Epidermal melanocyte (primary cell): ENCODE measurements around the gene SPRED2.
A peak's percentile ranks its signal among the peaks of the same experiment; 100 is the strongest.

Experiments
- DNase-seq: peaks from one replicate; pipeline ENCODE4 v3.0.0; 2011; ENCODE audit warnings: low spot score; ENCODE audit not compliant: insufficient read length

SPRED2 gene, protein sequence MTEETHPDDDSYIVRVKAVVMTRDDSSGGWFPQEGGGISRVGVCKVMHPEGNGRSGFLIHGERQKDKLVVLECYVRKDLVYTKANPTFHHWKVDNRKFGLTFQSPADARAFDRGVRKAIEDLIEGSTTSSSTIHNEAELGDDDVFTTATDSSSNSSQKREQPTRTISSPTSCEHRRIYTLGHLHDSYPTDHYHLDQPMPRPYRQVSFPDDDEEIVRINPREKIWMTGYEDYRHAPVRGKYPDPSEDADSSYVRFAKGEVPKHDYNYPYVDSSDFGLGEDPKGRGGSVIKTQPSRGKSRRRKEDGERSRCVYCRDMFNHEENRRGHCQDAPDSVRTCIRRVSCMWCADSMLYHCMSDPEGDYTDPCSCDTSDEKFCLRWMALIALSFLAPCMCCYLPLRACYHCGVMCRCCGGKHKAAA

GRCh38 chr2:65432227-65433190 lies at the start of gene SPRED2:
Gene SPRED2 (minus strand): TSS chr2:65432599. CDS start chr2:65431987, 612 bp downstream.
- DNase-seq, result peak; percentile 77

- DNase-seq, result no peak
These were observed 49.6 kb upstream of the SPRED2 start for GRCh38 chr2:65481961-65482360.

DNA sequence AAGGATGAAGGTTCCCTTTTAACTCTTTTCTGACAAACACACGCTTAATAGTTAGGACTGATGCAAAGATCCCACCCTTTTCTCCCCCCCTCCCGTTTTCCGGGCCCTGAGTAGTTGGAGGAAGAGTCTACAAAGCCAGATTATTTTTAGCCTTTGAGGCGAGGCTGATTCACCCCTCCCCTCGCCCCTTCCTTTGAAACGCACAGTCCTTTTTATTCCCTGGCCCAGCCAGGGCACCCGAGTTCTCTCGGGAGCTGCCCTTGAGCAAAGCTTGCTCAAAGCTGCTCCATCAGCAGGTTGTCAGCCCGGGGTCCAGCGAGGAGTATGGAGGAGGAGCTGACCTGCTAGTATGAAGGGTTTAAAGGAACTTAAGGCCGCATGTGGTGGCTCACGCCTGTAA lies 47.1 kb upstream of the SPRED2 start:
- no peak for DNase-seq

DNA sequence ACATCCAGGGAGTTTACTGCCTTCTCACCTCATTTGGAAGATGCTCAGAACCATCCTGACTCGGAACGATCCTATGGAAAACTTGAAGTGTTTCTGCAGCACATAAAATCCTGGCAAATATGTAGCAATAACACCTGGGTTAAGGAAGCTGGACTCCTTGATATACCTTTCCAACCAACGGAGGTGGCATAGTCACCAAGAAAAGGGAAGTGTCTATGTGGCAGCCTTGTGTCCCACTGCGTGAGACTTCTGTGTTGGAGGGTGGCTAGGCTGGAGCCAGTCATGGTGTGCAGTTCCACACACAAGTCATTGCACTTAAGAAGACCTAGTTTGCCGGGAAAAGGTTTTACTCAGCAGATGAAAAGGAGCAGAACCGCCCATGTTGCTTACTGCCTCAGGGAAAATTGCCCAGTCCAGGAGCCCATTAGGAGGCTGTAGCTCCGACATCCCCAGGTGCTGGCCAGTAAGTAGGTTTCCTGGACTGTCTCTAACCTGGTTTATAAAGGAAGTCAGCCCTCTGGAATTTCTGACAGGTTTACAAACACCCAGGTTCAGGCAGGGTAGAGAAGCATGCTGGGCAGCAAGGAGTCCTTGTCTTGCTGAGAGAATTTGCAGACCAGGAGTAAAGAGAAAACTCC lies 46.2 kb upstream of the SPRED2 start:
- no peak for DNase-seq

GRCh38 chr2:65477590-65477989 lies 45.2 kb upstream of the SPRED2 start:
- DNase-seq, result no peak

DNA sequence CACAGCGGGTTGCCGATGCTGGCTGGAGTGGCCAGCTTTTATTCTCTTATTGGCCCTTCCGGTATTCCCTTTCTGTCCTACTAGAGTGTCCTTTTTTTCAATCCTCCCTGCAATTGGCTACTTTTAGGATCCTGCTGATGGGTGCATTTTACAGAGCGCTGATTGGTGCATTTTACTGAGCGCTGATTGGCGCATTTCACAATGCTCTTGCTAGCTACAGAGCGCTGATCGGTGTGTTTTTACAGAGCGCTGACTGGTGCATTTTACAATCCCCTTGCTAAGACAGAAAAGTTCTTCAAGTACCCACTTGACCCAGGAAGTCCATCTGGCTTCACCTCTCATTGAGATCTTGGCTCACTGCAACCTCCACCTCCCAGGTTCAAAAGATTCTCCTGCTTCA lies 44.4 kb upstream of the SPRED2 start:
- DNase-seq, result no peak

GRCh38 chr2:65475000-65475399 lies 42.6 kb upstream of the SPRED2 start:
- DNase-seq, result no peak

DNA sequence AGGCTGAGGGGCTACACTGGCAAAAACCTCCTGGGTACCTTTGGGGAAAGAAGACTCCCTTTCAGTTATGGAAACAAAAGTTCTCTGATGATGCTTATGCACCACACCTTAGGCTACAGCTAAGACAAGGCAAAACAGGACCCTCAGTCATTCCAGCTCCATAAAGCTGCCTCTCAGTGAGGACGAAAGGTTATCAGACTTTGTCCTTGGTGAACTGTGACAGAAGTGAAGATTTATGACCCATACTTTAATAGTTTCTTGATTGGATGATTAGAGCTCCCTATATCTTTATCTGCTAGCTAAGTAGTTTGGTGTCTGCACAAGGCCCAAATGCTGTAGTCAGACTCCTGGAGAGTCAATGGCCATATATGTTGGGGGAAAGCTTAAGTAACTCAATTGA lies 40.6 kb upstream of the SPRED2 start:
- DNase-seq, result no peak

DNA sequence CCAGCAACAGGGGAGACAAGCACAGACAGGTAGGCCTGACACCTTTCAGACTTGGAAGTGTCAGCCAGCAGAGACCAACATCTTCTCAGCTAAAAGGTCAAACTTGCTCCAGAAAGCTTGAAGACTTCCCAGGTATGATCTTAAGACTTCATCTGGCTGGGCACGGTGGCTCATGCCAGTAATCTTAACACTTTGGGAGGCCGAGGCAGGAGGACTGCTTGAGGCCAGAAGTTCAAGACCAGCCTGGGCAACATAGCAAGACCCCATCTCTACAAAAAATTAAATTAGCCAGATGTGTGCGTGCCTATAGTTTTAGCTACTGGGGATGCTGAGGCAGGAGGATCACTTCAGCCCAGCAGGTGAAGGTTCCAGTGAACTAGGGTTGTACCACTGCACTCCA lies 39.0 kb upstream of the SPRED2 start:
- DNase-seq, result no peak

DNA sequence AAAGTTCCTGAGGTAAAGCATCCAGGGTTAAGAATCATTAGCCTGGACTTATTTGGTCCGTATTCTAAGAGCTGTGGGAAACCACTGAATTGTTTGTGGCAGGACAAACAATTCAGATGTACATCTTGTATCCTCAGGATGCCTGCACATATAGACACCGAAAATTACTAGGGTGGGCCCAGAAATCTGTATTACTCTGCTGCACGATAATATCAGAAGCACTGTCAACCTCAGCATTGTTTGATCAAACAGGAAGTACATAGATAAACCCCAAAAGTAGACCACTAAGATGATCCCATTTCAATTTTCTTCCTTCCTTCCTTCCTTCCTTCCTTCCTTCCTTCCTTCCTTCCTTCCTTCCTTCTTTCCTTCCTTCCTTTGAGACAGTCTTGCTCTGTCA lies 34.2 kb upstream of the SPRED2 start:
- DNase-seq, result no peak

DNA sequence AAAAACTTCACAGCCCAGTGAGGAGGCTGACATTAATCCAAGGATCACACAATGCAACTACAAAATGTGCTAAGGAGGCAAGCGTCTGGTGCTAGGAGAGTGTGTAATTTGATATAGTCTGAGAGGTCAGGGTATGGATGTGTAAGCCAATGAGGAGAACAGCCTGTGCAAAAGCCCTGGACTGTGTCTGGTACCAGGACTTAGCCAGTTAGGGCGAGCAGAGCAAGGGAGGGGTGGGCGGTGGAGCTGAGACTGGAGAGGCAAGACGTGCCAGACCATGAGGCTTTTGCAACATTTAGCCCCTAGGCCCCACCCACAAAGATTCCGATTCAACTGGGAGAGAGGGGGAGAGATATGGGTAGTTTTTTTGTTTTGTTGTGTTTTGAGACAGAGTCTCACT lies 33.5 kb upstream of the SPRED2 start:
- DNase-seq, result no peak

DNA sequence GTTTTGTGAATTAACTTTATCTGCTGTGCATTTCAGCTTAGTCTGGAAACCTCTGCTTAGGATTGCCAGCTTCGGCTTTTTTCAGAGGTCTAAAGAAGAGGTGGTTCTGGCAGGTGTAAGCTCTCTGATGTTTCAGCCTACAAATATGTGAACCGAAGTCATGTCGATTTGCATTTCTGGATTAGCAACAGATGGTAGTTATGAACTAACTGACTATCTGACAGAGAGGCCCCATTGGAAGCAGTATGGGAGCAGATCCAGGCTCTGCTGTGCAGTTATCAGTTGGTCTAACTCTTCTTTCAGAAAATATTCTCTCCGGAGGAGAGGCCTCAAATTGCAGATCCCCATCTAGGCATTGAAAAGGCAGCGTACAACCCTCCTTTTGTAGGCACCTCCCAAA lies 32.7 kb upstream of the SPRED2 start:
- DNase-seq, result no peak

DNA sequence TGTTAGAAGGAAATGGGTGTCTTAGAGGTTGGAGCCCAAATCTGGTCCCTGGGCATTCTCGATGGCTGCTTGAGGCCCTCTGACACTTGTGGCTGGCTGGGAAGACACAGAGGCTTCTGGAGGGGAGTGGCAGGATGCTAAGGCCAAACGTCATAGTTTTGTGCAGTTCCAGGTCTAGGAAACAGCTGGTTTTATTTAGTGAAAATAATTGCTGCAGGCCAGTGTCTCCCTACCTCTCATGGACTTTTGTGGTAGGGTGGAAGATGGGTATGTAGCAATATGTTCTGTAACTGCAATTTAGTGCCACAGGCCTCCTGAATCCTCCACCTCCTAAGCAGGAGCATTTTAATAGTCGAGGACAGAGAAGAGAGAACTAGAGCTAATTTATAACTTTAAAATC lies 32.2 kb upstream of the SPRED2 start:
- no peak for DNase-seq

GRCh38 chr2:65458999-65459398 lies 26.6 kb upstream of the SPRED2 start:
- no peak for DNase-seq

DNA sequence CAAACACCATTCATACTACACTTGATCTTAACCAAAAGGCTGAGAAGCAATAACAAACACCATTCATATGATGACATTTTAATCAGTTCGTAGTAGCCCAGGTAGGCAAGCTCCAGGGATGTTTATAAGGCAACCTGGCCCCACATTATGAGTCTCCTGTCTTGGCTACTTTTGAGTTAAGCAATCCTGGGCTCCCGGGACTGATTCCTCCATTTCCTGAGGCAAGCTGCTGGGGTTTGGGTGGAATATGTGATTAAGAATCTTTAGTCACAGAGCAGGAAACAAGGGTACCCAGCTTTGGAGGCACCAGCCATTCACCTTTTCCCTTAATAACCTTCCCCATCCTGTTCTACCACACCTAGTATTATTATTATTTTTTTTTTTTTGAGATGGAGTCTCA lies 24.5 kb upstream of the SPRED2 start:
- no peak for DNase-seq

DNA sequence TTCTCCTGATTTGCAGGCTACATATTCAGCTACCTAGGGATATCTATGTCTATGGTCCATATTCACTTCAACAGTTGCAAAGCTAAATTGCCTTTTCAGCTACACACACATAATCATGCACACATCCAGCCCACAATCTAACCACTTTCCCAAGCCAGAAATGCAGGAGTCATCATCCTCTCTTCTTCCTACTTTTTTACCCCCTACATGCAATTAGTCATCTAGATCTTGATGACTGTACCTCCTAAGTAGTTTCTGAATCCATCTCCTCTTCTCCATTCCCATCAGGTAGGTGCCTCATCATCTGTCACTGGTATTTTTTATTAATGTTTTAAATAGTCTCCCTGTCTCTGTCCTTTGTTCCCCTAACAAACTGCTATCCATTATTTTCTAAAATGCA lies 23.7 kb upstream of the SPRED2 start:
- DNase-seq, result no peak

- no peak for DNase-seq
These were observed 21.5 kb upstream of the SPRED2 start for GRCh38 chr2:65453916-65454315.

DNA sequence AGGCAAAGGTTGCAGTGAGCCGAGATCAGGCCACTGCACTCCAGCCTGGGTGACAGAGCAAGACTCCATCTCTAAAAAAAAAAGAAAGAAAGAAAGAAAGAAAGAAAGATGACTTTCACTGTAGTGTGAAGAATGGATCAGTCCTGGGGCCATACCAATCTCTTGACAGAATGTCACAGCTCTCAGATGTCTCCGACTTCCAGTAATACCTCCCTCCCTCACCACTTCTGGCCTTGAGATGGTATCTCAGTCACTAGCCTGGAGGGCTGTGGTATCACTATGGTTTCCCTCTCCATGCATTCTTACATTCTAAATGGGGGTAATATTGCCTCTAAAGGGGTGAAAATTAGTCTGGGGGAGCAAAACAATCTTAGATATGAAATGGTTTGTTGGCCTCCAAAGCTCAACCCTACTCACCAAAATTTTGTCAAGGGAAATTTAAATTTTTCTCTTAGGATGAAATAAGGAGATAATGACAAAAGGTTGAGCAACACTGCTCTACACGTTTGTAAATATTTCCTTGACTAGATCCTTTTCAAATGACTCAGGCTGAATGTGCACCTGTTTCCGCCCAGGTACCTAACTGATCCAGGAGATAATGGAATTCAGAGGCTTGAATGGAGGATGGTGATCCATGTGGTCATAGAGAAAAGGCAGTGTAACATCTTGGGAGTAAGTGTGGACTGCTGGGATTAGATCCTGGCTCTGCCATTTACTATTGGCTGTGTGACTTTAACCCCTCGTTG lies 19.9 kb upstream of the SPRED2 start:
- DNase-seq, result no peak

DNA sequence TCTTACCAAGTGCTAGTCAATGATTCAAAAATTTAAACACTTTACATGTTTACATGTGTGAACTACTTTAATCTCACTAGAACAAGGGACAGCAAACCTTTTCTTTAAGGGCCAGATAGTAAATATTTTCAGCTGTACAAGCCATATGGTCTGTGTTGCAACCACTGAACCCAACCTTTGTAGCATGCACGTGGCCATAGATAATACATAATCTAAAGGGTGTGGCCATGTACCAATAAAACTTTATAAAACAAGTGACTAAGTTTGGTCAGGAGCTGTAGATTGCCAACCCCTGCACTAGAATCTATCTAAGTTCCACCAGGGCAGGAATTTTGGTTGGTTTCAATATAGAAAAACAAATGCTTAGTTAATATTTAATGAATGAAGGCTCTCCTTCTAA lies 18.4 kb upstream of the SPRED2 start:
- no peak for DNase-seq

DNA sequence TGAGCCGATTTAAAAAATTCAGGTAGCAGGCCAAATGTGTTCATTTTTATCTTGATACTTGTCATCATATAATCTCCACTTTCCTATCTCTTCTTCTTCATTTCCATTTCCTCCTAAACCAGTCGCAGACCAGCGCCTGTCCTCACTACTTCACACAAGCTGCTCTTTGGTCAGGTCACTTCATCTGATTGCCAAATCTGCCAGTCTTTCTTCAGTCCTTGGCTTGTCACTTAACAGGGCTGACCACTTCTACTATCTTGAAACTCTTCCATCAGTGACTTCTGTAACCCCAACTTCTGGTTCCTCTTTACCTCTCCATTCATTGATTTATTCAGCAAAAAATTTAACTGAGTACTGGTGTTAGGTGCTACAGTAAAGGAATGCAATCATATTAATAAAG lies 18.0 kb upstream of the SPRED2 start:
- DNase-seq, result no peak

DNA sequence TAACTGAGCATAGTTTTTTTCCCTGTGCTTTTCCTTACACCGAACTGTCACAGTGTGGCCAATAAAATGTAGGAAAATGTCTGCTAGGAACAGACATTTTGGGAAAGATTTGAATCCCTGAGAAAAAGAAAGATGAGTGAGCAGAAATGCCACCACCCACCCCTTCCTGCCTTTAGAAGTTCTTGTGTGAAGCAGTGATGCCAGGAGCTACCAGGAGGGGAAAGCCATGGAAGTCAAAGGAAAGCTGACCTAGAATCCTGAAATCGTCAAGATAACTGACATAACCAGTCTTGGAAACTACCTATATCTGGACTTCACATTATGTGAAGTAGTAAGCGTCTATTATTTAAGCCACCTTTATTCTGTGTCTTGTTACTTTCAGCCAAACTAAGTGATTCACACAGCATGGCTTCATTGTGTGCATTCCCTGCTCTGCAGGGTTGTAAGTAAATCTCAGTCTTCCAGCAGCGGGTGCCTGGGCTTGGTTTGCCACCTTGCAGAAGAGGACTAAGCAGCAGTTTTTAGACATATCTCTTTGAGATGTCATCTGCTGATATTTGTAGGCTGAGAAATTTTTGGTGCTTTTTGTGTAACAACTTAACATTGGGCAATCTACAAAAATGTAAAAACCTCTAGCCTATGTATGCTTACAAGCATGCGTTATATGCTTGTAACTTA lies 11.2 kb upstream of the SPRED2 start:
- DNase-seq, result no peak
